ENCODE data around the gene TCP11L2.
"Not testable (repeated sequence)": the region's sequence is repeated elsewhere in the genome, so short reads cannot be mapped to it uniquely, and the experiment has no call there.

Gene TCP11L2

DNA sequence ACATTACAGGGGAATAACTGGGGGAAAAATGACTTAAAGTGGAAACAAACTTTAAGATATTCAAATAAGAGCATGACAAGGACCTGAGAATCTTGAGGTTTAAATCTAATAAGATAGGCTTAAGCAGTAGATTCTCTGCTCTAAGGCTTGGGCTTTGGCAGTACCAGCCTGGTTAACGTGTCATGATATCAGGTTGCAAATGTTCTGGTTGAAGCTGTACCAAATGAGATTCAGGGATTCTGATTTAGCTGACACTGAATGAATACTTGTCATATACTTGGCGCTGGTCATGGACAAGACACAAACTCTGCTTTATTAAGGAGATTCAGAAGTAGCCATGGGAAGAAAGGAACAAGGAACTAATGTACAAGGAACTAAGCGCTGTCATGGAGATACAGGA lies 6.1 kb downstream of the TCP11L2 start:
- H3K27ac ChIP-seq: no peak overlapping the region
- TF ChIP-seq CTCF (conservative IDR thresholded peaks at IDR 0.05): no peak

- no peak for TF ChIP-seq CTCF (conservative IDR thresholded peaks at IDR 0.05)
- no peak overlapping the region for H3K27ac ChIP-seq
Observed at GRCh38 chr12:106309671-106310505, 7.4 kb downstream of the TCP11L2 start.

GRCh38 chr12:106310687-106311086 lies 8.2 kb downstream of the TCP11L2 start:
- no peak overlapping the region for H3K27ac ChIP-seq
- no peak for TF ChIP-seq CTCF (conservative IDR thresholded peaks at IDR 0.05)

- TF ChIP-seq CTCF (conservative IDR thresholded peaks at IDR 0.05): no peak
- no peak overlapping the region for H3K27ac ChIP-seq
Observed at GRCh38 chr12:106311139-106311538, 8.6 kb downstream of the TCP11L2 start.

- H3K27ac ChIP-seq: not testable (repeated sequence)
Observed at GRCh38 chr12:106313413-106313812, 10.9 kb downstream of the TCP11L2 start.

DNA sequence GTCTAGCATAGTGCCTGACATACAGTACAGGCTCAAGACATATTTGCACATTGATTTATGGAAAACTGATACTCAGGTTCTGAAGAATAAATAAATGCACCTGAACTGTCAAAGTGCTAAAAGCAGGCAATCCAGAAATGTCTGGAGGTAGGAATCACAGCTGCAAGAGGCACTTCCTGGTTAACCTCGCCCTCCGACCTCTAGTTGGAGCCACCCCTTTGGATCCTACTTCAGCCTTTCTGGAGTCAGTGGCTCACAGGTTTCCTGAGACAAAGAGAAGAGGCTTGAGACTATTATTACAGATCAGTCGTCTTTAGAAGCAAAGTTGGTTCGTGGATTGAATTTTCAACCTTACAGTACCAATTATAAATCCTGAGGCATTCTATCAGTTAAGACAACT lies 13.0 kb downstream of the TCP11L2 start:
- no peak overlapping the region for H3K27ac ChIP-seq
- TF ChIP-seq CTCF (conservative IDR thresholded peaks at IDR 0.05): no peak

DNA sequence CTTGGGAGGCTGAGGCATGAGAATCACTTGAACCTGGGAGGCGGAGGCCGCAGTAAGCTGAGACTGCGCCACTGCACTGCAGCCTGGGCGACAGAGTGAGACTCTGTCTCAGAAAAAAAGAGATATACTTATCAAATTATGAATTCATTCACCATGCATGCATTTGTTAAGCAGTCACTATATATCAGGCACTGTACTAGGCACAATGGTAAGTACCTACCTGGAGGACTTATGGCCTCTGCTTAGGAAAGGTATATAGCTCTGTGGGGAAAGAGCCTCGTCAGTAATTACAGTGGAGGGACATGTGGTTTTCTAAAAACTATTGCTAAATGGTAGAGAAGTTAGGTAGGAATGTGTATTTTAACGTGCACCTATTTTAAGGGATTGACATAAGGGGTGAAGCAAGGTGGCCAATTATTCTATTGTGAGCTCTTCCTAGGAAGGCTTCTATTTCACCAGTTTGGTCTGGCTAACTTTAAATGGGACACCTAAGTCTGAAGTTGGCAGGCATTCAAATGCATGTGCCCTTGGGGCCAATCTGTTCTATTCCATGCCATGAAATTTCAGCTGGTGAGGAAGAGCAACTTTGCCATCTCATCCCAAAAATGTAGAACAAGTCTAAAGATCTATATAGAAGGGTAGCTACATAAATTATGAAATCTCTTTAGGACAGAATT lies 15.0 kb downstream of the TCP11L2 start:
- no peak for TF ChIP-seq CTCF (conservative IDR thresholded peaks at IDR 0.05)
- no peak overlapping the region for H3K27ac ChIP-seq
